T47D (cell line): ENCODE results near the gene THSD7B.
A peak's percentile ranks its signal among the peaks of the same experiment; 100 is the strongest.

Source experiments
- DNase-seq, 2 experiments: peaks; one replicate each; pipeline versions ENCODE4 v3.0.0 to v3.0.0-alpha.2; 2011 to 2012; ENCODE audit warnings: low read depth in 1 of 2, low spot score in 1 of 2
- JUND ChIP-seq: IDR thresholded peaks from 2 replicates; pipeline ENCODE4 v1.6.1; 2012; ENCODE audit warnings: low read depth
- in situ Hi-C: cut with HindIII; loops from 2 replicates; pipeline ENCODE4 v1.10.0; 2016; ENCODE audit warnings: low sequenced_read_pairs, low pct_unique_long_range_greater_than_20kb

THSD7B gene

DNA sequence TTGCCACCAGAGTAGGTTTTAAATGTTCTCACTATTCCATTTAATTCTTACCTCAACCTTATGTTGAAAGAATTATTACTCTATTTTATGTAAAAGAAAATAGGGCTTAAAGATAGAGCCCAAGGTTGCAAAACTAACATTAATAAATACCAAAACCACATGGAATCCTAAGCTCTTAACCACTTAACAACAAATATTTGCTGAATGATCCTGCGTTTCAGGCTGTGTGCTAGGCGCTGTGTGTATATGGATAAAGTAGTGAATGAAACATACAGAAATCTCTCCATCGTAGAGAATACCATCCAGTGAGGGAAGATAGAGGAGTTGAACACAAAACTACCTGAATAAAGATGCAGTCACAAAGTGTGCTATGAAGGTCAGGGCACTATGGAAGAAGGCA is 485.1 kb downstream of the THSD7B start:
- DNase-seq: peak in 1 of 2 experiments; percentile 50
- in situ Hi-C loops: no loop called here
- no peak for TF ChIP-seq JUND

DNA sequence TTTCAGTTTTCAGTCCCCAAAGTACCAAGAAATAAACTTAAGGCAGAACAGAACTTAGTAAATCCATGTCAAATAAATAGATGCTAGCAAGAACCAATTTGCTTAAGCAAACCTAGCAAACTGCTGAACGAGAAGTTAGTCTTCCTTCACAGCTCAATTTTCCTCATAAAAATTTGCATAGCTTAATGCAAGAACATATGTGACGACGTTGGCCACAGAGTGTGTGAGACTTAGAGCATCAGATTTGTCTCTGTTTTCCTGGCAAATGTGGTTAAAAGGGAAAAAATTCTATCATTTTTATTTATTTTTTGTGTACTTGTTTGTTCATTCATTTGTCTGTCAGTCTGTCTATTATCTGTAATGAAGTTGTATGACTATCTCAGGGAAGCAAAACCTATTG is 485.7 kb downstream of the THSD7B start:
- in situ Hi-C loops: no loop called here
- no peak for TF ChIP-seq JUND
- no peak for DNase-seq

DNA sequence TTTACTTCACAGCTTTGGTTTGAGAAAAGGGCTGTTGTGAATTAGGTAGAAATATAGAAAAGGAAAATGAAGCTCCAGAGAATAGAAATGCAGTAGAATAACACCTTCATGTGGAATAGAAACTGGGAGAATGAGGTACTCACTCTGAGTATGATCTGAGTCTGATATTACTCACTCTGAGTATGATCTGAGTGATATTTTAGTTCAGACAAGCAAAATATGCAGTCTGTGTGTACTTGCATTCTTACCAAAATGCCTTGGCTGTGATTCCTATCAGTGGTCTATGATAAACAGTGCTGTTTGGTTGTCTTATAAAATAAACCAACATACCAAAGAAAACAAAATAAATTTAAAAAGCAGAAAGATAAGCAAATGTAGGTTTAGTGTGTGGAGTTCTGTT is 487.6 kb downstream of the THSD7B start:
- 0 out of 2 replicates have a peak, but pooled peaks have one; percentile 19 for TF ChIP-seq JUND
- no peak for DNase-seq
- in situ Hi-C loops: no loop called here

DNA sequence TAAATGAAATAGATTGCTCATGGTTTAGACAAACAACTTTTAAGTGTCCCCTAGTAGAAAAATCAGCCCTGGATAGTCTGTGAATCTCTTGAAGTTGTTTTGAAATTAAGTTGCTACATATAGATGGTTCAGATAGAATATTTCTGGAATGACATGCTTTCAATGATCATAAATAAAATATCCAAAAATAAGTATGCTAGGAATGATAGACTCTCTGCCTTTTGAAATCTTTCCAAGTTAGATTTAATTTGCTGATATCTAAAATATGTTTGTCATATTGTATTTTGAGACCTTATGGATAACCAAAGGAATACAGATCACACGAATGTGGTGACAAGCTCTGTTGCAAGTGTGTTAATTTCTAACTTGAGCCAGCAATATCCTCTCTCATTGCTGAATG is 488.7 kb downstream of the THSD7B start:
- DNase-seq: no peak
- no peak for TF ChIP-seq JUND
- in situ Hi-C loops: no loop called here

DNA sequence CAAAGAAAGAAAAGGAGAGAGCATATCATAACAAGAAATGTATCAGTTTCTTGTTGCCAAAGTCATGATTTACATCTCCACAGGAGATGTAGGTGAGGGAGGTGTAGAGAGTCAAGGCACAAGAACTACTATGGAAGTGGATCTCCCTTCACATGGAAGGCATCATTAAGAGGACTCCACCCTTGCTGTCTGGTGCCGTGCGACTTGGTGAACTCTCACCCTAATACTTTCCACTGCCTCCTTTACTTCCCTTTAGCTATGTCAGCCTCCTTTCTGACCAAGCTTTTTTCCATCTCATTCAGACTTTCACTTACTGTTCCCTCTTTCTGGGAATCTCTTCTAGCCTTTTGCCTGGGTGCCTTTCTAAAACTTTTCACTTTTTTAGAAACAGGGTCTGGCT is 490.0 kb downstream of the THSD7B start:
- in situ Hi-C loops: no loop called here
- no peak for DNase-seq
- no peak for TF ChIP-seq JUND

DNA sequence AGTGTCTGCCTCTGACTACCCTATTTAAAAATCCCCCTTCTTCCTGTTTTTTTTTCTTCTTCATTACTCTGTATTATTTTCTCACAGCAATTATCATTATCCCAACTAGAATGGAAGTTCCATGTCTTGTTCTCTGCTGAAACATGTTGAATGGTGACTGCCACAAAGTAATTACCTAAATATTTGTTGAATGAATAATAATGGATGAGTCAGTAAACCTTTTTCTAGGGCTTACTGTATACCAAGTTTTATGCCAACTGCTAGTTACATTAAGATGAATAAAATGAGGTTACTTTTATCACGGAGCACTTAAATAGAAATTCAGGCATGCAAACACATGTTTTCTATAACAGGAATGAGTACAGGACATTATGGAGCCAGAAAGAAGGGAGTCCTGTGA is 490.6 kb downstream of the THSD7B start:
- TF ChIP-seq JUND: no peak
- in situ Hi-C loops: no loop called here
- no peak for DNase-seq

DNA sequence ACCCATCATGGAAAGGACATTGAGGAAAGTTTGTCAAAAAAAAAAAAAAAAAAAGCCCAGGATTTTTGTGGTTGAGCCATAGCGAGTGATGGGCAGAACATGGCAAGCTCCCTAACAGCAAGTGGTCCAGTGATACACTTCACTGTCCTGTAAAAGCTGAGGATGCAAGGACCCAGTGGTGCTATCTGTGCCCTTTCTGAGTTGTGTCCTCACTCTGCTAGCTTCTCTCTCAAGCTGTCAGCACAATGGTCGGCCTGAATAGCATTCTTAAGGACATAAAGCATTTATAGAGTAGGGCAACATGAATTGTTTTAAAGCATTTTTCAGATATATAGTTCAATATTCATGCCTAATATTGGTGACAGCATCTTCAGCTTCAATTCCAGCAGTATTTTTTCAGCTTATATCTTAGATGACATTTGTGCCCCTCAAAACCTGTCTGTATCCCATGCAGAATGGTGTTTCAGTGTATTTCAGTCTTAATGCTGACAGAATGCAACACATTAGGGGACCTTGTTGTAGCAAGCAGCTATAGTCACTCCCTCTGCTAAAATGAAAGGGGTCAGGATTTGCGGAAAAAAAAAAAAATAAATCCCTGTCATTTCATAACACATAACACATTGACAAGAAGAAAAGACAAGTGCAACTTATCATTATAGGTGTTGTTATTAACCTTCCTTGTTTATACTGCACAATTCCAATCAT is 496.7 kb downstream of the THSD7B start:
- in situ Hi-C loops: no loop called here
- no peak for TF ChIP-seq JUND
- no peak for DNase-seq

DNA sequence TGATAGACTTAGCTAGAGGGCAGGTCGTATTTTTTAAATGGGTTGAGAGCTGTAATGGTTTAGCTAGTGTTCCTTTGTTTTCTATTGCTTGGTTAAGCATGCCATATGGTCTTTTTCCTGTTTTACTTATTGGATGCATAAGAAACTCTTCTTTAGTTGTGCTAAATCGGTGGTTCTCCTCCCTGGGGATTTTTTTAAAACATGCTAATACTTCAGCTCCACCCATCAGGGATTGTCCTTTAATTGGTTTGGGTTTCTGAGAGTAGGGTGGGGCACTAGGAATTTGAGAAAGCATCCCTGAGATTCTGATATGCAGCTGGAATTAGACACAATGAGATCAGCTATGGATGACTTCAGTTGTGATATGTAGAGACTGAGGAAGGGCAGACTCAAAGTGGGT is 497.2 kb downstream of the THSD7B start:
- TF ChIP-seq JUND: no peak
- in situ Hi-C loops: no loop called here
- no peak for DNase-seq

DNA sequence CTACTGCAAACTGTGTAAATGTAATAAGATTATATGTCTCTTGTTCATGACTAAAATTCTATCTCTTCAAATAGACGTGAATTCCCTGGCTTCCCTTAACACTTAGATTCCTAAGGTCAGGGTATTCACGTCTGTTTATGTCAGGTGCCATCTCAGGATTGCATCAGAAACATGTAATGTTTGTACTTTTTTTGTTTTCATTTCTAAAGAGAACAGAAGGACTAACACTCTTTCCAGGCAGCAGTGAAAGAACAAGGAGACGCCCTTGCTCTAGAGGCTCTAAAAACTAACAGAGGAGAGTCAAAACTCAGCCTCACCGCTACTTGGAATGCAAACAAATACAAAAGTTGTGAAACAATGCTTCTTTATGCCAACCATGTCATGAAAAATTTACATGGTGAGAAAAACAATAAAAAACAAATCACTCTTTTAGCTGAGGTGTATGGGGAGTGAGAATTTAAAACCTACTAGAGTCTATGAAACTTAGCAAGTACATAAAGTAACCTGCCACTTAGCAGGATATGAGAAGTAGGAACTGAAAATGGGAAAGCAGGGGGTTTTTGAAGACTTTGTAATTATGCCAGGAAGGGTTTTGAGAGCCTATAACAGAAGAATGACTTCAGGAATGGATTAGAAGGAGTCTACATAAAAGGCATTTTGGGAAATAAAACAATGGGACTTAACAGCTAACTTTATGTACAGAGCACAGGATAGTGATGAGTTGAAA is 522.7 kb downstream of the THSD7B start:
- in situ Hi-C loops: no loop called here
- no peak for TF ChIP-seq JUND
- no peak for DNase-seq

DNA sequence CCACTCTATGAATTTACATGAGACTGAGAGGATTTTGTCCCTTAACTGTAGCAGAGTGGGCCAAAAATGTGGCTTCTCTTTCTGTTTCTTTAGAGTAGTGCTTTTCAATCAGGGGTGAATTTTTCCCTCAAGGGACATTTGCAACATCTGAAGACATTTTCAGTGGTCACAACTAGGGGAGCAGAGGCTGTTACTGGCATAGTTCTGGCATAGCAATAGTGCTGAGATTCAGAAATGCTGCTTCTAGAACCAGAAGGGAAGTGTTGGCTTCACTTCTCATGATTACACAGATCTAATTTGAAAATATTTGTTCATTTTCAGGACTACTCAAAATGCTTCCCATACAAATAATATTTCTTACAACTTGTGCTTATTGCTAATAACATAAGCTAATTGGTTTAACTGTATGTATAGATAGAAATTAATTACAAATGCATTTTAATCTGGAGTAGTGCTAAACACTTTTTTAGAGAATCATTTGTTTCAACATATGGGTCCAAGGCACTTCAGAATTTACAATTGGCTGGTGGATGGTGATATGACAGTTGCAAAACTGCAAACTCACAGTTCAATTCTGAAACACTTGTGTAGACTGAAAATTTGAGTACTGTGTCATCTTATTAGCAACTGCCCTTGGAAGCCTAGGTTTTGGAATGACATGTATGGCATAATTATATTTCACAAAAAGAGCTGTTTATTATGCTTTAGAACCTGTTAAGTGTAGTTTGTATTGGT is 526.7 kb downstream of the THSD7B start:
- in situ Hi-C loops: no loop called here
- no peak for DNase-seq
- TF ChIP-seq JUND: no peak

DNA sequence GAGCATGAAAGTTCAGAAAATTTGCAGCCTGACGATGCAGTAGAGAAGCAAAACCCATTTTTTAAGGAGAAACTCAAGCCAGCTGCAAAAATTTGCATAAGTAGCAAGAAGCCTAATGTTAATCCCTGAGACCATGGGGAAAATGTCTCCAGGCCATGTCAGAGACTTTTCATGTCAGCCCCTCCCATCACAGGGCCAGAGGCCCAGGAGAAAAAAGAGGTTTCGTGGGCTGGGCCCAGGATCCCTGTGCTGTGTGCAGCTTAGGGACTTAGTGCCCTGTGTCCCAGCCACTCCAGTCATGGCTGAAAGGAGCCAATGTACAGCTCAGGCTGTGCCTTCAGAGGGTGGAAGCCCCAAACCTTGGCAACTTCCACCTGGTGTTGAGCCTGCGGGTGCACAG is 533.0 kb downstream of the THSD7B start:
- no peak for TF ChIP-seq JUND
- DNase-seq: no peak
- in situ Hi-C loops: no loop called here

DNA sequence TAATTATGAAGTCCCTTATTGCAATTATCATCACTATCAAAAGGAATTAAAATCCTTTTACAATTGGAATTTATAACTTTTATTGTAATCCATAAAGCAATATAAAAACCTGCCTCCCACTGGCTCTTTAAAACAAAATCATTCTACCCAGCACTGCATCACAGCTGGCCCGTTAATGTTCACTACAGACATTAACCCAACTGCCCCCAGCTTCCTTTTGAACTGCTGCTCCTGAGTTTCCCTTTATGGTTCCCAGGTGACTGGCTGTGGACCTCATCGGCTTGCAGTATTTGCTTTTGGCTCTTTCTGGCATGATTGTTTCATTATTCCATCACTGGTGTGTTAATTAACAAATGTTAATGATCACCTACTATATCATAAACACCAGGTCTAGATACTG is 535.6 kb downstream of the THSD7B start:
- in situ Hi-C loops: no loop called here
- DNase-seq: no peak
- TF ChIP-seq JUND: no peak

DNA sequence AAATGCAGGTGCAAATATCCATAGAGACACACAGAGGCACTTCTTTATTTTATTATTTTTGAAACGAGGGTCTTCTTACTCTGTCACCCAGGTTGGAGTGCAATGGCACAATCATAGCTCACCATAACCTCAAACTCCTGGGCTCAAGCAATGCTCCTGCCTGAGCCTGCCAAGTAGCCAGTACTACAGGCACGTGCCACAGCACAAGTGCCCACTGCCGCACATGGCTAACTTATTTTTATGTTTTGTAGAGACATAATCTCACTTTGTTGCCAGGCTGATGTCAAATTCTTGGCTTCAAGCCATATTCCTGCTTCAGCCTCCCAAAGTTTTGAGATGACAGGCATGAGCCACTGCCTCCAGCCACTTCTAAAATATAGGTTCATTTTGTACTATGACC is 537.6 kb downstream of the THSD7B start:
- TF ChIP-seq JUND: no peak
- in situ Hi-C loops: no loop called here
- DNase-seq: no peak

DNA sequence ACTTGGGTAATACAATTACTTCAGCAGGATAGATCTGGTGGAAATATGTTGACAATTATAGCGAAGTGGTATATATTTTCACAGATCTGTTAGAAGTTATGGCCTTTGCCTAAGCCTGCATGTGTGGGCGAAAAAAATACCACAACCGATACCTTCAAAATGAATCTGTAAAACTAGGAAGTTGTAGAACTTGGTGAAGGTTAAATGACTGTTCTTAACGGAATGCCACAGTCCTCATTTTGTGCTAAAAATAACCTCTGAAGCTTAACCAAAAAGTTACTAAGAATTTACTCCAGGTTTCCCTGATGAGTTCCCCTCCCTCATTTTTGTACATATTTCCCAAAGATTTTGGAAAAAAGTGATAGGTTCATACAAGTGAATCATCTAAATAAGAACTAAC is 550.7 kb downstream of the THSD7B start:
- in situ Hi-C loops: no loop called here
- DNase-seq: no peak
- no peak for TF ChIP-seq JUND
